ENCODE results near the gene GBF1. TPM values are rescaled to one million over a fixed set of nuclear protein-coding genes. Genes with fewer than 3 reads are reported as not detected.
A peak's percentile ranks its signal among the peaks of the same experiment; 100 is the strongest.

Gene GBF1
- total and polyA plus RNA-seq, 2 of the 13 experiments (the other 11 are each of a cell fraction or from before 2014, with no cell fraction given), result 17.1 to 21.9 TPM

GRCh38 chr10:102358712-102359382 lies 113.5 kb downstream of the GBF1 start:
- 0 out of 2 replicates have a peak, but pooled peaks cover 4% of the 10 kb centered on the region for H4K20me1 ChIP-seq (ENCODE audit: insufficient read depth, low read length)
- DNase-seq (ENCODE audit: low spot score) (no peak), ATAC-seq (no peak), FAIRE-seq (no peak)
- H3K4me1 ChIP-seq (ENCODE audit: insufficient read depth, low read length), result no peaks in the 10 kb centered on the region
- in situ Hi-C loops (cut with HindIII; ENCODE audit: extremely low pct_ligation_motif_present, low pct_unique_long_range_greater_than_20kb), result no loop called here
- no peaks in the 10 kb centered on the region for H3K9me3 ChIP-seq (ENCODE audit: low read length)
- no peaks in the 10 kb centered on the region for H3K79me2 ChIP-seq (ENCODE audit: insufficient read depth, low read length)
- TF ChIP-seq RBM22 (optimal IDR thresholded peaks at IDR 0.05; ENCODE audit: low read length), result peak; percentile 62
- no peak for TF ChIP-seq PAWR (CRISPR knock-in tag; IDR thresholded peaks at IDR 0.05; ENCODE audit: borderline replicate concordance)
- no peak for TF ChIP-seq THRA (CRISPR knock-in tag; IDR thresholded peaks at IDR 0.05; ENCODE audit: borderline replicate concordance)
- no peak for TF ChIP-seq ZNF317 (CRISPR knock-in tag; IDR thresholded peaks at IDR 0.05)
- no peak overlapping the region for H3K4me2 ChIP-seq (ENCODE audit: low read depth, low read length)
- H2AFZ ChIP-seq (ENCODE audit: low read length), result no peak overlapping the region
- H3K9ac ChIP-seq (ENCODE audit: insufficient read depth, low read depth, low read length), result no peak overlapping the region
- H3K36me3 ChIP-seq (replicated peaks in 1 of 2; ENCODE audit: control insufficient read depth in 1 of 2, insufficient read depth in 2 of 2, low read length in 2 of 2), result peaks cover 49 to 88% of the 10 kb centered on the region in 2 experiments
- H3K4me3 ChIP-seq (replicated peaks in 1 of 3; ENCODE audit: insufficient read depth in 1 of 3, low read depth in 2 of 3, low read length in 3 of 3), result no peak overlapping the region
- CTCF ChIA-PET (ENCODE audit: low intra/inter-chr PET ratio, low total read pairs), result no interaction called here
- intact Hi-C loops (cut with micrococcal nuclease; ENCODE audit: unreplicated experiment), result no loop called here
- POLR2A ChIA-PET, result no interaction called here
- BruUV-seq (replicated peaks), result no TSS peak
- WGBS (ENCODE audit: low lambda C conversion rate), result 94% methylated on average over 4 of the region's 4 CpGs
- H3K27me3 ChIP-seq (ENCODE audit: control insufficient read depth in 1 of 2, insufficient read depth in 2 of 2, low read length in 2 of 2), result no peaks in the 10 kb centered on the region
- H3K27ac ChIP-seq (ENCODE audit: extremely low read length, insufficient read depth, low read length), result no peak overlapping the region

- no peak overlapping the region for H3K27ac ChIP-seq (ENCODE audit: extremely low read length, insufficient read depth, low read length)
These were observed 122.1 kb downstream of the GBF1 start for GRCh38 chr10:102367441-102367840.

More at GRCh38 chr10:102367441-102367840, 122.1 kb downstream of the GBF1 start:
- H3K9ac ChIP-seq (ENCODE audit: insufficient read depth, low read depth, low read length), result no peak overlapping the region
- no peak for DNase-seq (ENCODE audit: low spot score)
- in situ Hi-C loops (cut with HindIII; ENCODE audit: extremely low pct_ligation_motif_present, low pct_unique_long_range_greater_than_20kb) (no loop called here), intact Hi-C loops (cut with micrococcal nuclease; ENCODE audit: unreplicated experiment) (no loop called here)
- POLR2A ChIA-PET, result no interaction called here
- CTCF ChIA-PET (ENCODE audit: low intra/inter-chr PET ratio, low total read pairs), result no interaction called here
- no peaks in the 10 kb centered on the region for H4K20me1 ChIP-seq (ENCODE audit: insufficient read depth, low read length)
- 100% methylated on average over 1 of the region's 1 CpG for WGBS (ENCODE audit: low lambda C conversion rate)
- peaks cover 51 to 85% of the 10 kb centered on the region in 2 experiments for H3K36me3 ChIP-seq (replicated peaks in 1 of 2; ENCODE audit: control insufficient read depth in 1 of 2, insufficient read depth in 2 of 2, low read length in 2 of 2)
- no peak for FAIRE-seq
- no peak overlapping the region for H3K4me2 ChIP-seq (ENCODE audit: low read depth, low read length)
- no peaks in the 10 kb centered on the region for H3K4me1 ChIP-seq (ENCODE audit: insufficient read depth, low read length)
- no peaks in the 10 kb centered on the region for H3K79me2 ChIP-seq (ENCODE audit: insufficient read depth, low read length)
- ATAC-seq, result no peak
- no TSS peak for BruUV-seq (replicated peaks)
- H3K9me3 ChIP-seq (ENCODE audit: low read length), result no peaks in the 10 kb centered on the region
- H3K27me3 ChIP-seq (ENCODE audit: control insufficient read depth in 1 of 2, insufficient read depth in 2 of 2, low read length in 2 of 2), result no peaks in the 10 kb centered on the region
- no peak overlapping the region for H2AFZ ChIP-seq (ENCODE audit: low read length)
- H3K4me3 ChIP-seq (replicated peaks in 1 of 3; ENCODE audit: insufficient read depth in 1 of 3, low read depth in 2 of 3, low read length in 3 of 3), result no peak overlapping the region
- TF ChIP-seq ZNF296 (CRISPR knock-in tag; conservative IDR thresholded peaks at IDR 0.05), result no peak
